Stomach (tissue), 9 donors: ENCODE results near the gene PLEKHG4B. TPM values are rescaled to one million over a fixed set of nuclear protein-coding genes. Genes with fewer than 3 reads are reported as not detected.

ENCODE experiments used
- DNase-seq, 2 donors: peaks; one replicate each; pipeline versions ENCODE4 v3.0.0 to v3.0.0-alpha.2; 2013 to 2019
- H3K27ac ChIP-seq, 5 donors: fragments of 200-600 bp in 4 of 5; sonication (generic) in 4 of 5; one replicate each; pipeline ENCODE4 v1.5.1; 2013 to 2019; ENCODE audit warnings: mild to moderate bottlenecking in 1 of 5, moderate library complexity in 1 of 5
- H3K27me3 ChIP-seq, 3 donors: fragments of 200-600 bp; sonication (generic); one replicate each; pipeline ENCODE4 v1.5.1; 2017 to 2019; ENCODE audit warnings: mixed run types in 1 of 3
- H3K36me3 ChIP-seq, 4 donors: fragments of 200-600 bp; sonication (generic); 1 replicate in 3 of 4; 2 replicates in 1 of 4; pipeline ENCODE4 v1.5.1; 2016 to 2019
- H3K4me1 ChIP-seq, 4 donors: fragments of 200-600 bp; sonication (generic); one replicate each; pipeline ENCODE4 v1.5.1; 2016 to 2019
- H3K4me3 ChIP-seq, 4 donors: fragments of 200-600 bp; sonication (generic) in 3 of 4; one replicate each; pipeline ENCODE4 v1.5.1; 2016 to 2019; ENCODE audit warnings: mild to moderate bottlenecking in 1 of 4
- H3K9me3 ChIP-seq, 4 donors: fragments of 200-600 bp; sonication (generic); one replicate each; pipeline ENCODE4 v1.5.1; 2016 to 2019
- EP300 ChIP-seq: sonication (generic); formaldehyde crosslinking; IDR thresholded peaks from one replicate; pipeline ENCODE4 v1.6.1; 2017; ENCODE audit warnings: antibody characterized with exemption
- POLR2A ChIP-seq, 4 donors: fragments of 450-650 bp; IDR thresholded peaks; one replicate each; pipeline ENCODE4 v1.6.1; 2016; ENCODE audit warnings: antibody characterized with exemption in 4 of 4, control low read depth in 2 of 4, mild to moderate bottlenecking in 1 of 4, moderate library complexity in 1 of 4
- POLR2AphosphoS5 ChIP-seq, 3 donors: sonication (generic); formaldehyde crosslinking; IDR thresholded peaks; one replicate each; pipeline ENCODE4 v1.6.1; 2016; ENCODE audit warnings: antibody characterized with exemption in 3 of 3
- WGBS, 5 donors: extraction: QIAGEN DNeasy Blood & Tissue Kit in 3 of 5; methylation state at CpG; one replicate each; pipeline versions ENCODE4 v1.1.5 to v1.1.7; 2013 to 2018; 5-methylcytosine and 5-hydroxymethylcytosine counted together
- intact Hi-C: fragments of 100-400 bp; cut with DNase I; formaldehyde crosslinking; loops from one replicate; pipeline ENCODE4 v1.15.1; 2023; ENCODE audit warnings: low total_unique reads
- polyA plus RNA-seq, 3 donors: library from polyadenylated mRNA; stranded (reverse); fragments of 200-250 nt; gene quantifications; one replicate each; pipeline ENCODE4 v1.2.3, GENCODE V29; 2013
- total RNA-seq, 5 donors: library from RNA; depleted of rRNA; stranded (reverse); fragments of >200 nt; gene quantifications; one replicate each; pipeline versions ENCODE4 v1.1.0 to v1.2.3, GENCODE V29; 2014 to 2016
- TF ChIP-seq, protein P1 (sequence below), 7 experiments: fragments of 450-650 bp in 4 of 7; fragments of 200-600 bp in 3 of 7; sonication (generic) in 3 of 7; IDR thresholded peaks; one replicate each; pipeline ENCODE4 v1.5.1; 2016 to 2019; ENCODE audit warnings: antibody characterized with exemption in 7 of 7, control low read depth in 2 of 7, mild to moderate bottlenecking in 1 of 7
- donor health status: healthy with polysubstance abuse.
- donor health status: Bipolar disorder and iron deficiency.
- donor health status: healthy.

Gene PLEKHG4B
- total and polyA plus RNA-seq, 8 donors, result 0.15 to 4.3 (median 1.8) TPM; not detected in 1

DNA sequence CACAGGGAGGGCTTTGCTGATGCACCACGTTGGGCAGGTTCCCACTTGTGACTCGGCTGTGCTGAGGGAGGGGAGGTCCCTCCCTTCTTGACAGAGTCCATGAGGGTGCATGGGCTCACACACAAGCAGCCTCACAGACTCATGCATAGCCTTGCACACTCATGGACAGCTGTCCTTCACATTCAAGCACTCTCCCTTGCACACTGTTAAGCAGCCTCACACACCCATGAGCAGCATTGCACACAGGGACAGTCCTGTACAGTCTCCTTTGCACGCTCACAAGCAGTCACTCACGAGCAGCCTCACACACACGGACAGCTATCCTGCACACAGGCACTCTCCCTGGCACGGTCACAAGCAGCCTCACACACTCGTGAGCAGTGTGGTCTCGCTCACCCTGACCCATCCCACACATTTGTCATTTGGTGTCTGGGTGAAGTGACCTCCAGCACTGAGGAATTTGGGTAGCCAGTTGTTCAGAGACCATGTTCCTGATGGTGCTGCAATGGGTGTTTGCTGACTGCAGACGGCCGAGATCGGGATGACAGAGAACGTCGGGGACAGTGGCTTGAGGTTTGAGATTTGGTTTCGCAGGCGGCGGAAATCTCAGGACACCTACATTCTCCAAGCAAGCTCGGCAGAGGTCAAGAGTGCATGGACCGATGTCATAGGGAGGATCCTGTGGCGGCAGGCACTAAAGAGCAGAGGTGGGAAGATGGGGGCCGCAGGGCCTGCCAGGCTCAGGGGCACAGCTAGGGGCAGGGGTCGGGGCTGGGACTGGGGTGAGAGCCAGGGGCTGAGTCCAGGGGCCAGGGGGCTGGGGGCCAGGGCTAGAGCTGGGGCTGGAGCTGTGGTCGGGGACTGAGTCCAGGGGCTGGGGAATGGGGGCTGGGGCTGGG, 81.7 kb downstream of the PLEKHG4B start:
- Histone ChIP-seq H3K9me3 (no peaks in the 10 kb centered on the region), H3K36me3 (no peaks in the 10 kb centered on the region), H3K4me3 (no peak overlapping the region), H3K27me3 (peaks cover 0 to 10% (median 0%) of the 10 kb centered on the region in 3 donors), H3K27ac (no peak overlapping the region), H3K4me1 (no peaks in the 10 kb centered on the region)
- intact Hi-C loops, result no loop called here
- WGBS, 5 donors, result 82 to 92% (median 86%) methylated on average over 20 to 22 of the region's 22 CpGs
- TF ChIP-seq, protein P1, sequence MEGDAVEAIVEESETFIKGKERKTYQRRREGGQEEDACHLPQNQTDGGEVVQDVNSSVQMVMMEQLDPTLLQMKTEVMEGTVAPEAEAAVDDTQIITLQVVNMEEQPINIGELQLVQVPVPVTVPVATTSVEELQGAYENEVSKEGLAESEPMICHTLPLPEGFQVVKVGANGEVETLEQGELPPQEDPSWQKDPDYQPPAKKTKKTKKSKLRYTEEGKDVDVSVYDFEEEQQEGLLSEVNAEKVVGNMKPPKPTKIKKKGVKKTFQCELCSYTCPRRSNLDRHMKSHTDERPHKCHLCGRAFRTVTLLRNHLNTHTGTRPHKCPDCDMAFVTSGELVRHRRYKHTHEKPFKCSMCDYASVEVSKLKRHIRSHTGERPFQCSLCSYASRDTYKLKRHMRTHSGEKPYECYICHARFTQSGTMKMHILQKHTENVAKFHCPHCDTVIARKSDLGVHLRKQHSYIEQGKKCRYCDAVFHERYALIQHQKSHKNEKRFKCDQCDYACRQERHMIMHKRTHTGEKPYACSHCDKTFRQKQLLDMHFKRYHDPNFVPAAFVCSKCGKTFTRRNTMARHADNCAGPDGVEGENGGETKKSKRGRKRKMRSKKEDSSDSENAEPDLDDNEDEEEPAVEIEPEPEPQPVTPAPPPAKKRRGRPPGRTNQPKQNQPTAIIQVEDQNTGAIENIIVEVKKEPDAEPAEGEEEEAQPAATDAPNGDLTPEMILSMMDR (IDR thresholded peaks at IDR 0.05), result no peak
- TF ChIP-seq POLR2AphosphoS5 (IDR thresholded peaks at IDR 0.05) (no peak), POLR2A (IDR thresholded peaks at IDR 0.05) (no peak), EP300 (no peak)
- no peak for DNase-seq

DNA sequence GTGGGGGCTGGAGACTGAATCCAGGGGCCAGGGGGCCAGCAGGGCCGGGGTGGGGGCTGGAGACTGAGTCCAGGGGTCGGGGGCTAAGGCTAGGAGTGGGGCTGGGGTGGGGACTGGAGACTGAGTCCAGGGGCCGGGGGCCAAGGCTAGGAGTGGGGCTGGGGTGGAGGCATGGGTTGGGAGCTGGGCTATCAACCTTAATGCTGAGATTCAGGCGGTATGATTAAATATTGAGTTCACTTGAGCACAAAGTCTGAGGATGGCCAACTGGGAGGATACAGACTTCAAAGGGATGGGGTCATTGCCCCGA, 82.3 kb downstream of the PLEKHG4B start:
- Histone ChIP-seq H3K4me1 (no peaks in the 10 kb centered on the region), H3K27me3 (peaks cover 0 to 10% (median 0%) of the 10 kb centered on the region in 3 donors), H3K27ac (no peak overlapping the region), H3K4me3 (no peak overlapping the region), H3K9me3 (no peaks in the 10 kb centered on the region), H3K36me3 (no peaks in the 10 kb centered on the region)
- 76 to 92% (median 84%) methylated on average over 5 of the region's 5 CpGs for WGBS, 5 donors
- no peak for TF ChIP-seq POLR2AphosphoS5 (IDR thresholded peaks at IDR 0.05)
- TF ChIP-seq POLR2A (IDR thresholded peaks at IDR 0.05), result no peak
- TF ChIP-seq EP300, result no peak
- TF ChIP-seq, protein P1 (IDR thresholded peaks at IDR 0.05), result no peak
- intact Hi-C loops, result no loop called here
- no peak for DNase-seq

DNA sequence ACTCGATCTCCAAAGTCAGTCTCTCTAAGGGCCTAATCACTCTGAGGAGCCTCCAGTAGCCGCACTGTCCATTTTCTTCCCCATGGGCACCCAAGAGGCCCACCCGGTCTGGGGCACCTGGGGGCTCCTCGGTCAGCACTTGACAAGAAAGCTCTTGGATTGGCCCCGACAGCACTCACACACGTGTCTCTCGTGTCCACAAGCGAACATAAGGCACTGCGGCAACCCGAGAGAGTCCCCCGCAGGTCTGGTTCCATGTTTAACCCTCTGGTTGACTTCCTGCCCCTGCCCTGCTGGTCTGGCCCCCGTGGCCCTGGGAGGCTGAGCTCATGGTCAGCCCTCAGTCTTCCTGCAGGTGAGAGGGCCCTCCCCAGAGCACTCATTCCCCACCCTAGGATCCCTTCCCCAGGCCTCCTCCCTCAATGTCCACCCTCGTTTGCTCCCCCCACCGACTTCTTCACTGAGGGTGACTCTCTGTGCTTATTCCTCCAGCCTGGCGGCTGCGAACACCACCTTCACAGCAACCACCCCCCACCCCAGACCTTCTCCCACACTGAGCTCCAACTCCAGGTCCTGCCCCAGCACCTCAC, 83.0 kb downstream of the PLEKHG4B start:
- H3K27ac ChIP-seq, result no peak overlapping the region
- WGBS, 5 donors, result 85 to 94% (median 91%) methylated on average over 16 of the region's 16 CpGs
- no peaks in the 10 kb centered on the region for H3K36me3 ChIP-seq
- no peaks in the 10 kb centered on the region for H3K9me3 ChIP-seq
- H3K27me3 ChIP-seq, result peaks cover 0 to 10% (median 0%) of the 10 kb centered on the region in 3 donors
- no peak for TF ChIP-seq EP300
- TF ChIP-seq POLR2AphosphoS5 (IDR thresholded peaks at IDR 0.05), result no peak
- TF ChIP-seq POLR2A (IDR thresholded peaks at IDR 0.05), result no peak
- TF ChIP-seq, protein P1 (IDR thresholded peaks at IDR 0.05), result no peak
- H3K4me3 ChIP-seq, result no peak overlapping the region
- no peaks in the 10 kb centered on the region for H3K4me1 ChIP-seq
- no peak for DNase-seq
- intact Hi-C loops, result no loop called here

DNA sequence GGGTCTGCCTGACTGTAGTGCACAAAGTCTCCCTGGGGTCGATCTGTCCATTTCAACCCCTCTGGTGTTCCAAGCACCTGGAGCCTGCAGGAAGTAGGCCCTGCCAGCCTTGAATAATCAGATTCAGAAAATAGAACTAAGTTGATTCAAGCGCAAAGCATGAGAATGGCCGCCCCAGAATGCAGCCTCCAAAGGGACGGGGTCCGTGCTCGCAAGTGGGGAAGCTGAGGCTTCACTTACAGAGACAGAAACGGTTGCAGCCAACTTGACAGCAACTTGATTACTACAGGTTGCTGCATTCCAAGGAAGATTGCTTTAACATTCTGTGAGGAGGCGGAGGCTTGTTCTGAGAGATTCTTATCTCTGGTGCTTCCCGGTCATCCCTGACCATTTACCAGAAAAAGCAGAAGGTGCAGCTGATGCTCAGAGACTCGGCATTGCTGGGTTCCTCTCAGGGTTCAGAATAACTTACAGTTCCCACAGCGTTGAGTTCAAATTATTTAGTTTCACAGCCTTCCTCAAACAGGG, 84.4 kb downstream of the PLEKHG4B start:
- Histone ChIP-seq H3K27ac (no peak overlapping the region), H3K9me3 (no peaks in the 10 kb centered on the region), H3K36me3 (no peaks in the 10 kb centered on the region), H3K27me3 (peaks cover 0 to 13% (median 0%) of the 10 kb centered on the region in 3 donors), H3K4me3 (no peak overlapping the region), H3K4me1 (no peaks in the 10 kb centered on the region)
- no peak for TF ChIP-seq POLR2A (IDR thresholded peaks at IDR 0.05)
- TF ChIP-seq, protein P1 (IDR thresholded peaks at IDR 0.05), result no peak
- no peak for TF ChIP-seq EP300
- TF ChIP-seq POLR2AphosphoS5 (IDR thresholded peaks at IDR 0.05), result no peak
- intact Hi-C loops, result no loop called here
- 77 to 88% (median 81%) methylated on average over 10 to 11 of the region's 11 CpGs for WGBS, 5 donors
- no peak for DNase-seq
